Measurements from ENCODE around the gene ALG11. TPM values are rescaled to one million over a fixed set of nuclear protein-coding genes. Genes with fewer than 3 reads are reported as not detected.
"Not testable (repeated sequence)": the region's sequence is repeated elsewhere in the genome, so short reads cannot be mapped to it uniquely, and the experiment has no call there.

ALG11 gene
- polyA plus RNA-seq, 4 donors = 23.3 to 34.1 (median 31.2) TPM

DNA sequence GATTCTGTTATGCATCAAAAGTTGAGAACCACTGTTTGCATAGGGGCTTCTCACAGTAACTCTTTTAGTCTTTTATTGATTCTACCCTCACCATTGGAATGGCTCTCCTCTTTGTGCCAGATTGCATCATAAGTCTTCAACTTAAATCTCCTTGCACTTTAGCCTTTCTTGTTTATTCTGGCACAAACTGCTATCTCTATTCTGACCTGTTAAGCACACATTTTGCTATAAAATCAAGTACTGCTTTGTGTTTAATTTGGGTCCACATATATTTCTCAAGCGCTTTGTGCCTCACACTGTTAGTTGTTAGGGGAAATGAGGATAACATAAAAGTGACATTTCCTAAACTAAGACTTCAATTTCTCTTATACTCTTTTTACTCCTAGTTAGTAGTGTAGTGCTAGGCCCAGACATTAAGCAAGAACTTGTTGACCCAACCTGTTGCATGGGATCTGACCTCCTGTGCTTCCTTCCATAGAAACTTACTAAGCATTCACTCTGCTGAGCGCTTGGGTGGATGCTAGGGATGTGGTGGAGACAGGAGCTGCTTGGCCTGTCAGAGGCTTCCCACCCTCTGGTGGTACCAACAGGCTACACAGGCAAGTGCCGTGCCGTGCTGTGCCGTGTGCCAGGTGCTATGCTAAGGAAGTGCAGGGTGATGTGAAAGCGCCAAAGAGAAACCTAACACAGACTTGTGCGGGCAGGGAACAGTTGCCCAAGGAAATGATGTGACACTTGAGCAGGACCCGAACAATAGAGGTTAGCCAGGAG is 13.5 kb downstream of the ALG11 start:
- no peak for DNase-seq (ENCODE audit: low read depth in 4 of 4, low spot score in 2 of 4)

GRCh38 chr13:52026246-52026626 is 14.0 kb downstream of the ALG11 start:
- DNase-seq (ENCODE audit: low read depth in 4 of 4, low spot score in 2 of 4) = no peak

DNA sequence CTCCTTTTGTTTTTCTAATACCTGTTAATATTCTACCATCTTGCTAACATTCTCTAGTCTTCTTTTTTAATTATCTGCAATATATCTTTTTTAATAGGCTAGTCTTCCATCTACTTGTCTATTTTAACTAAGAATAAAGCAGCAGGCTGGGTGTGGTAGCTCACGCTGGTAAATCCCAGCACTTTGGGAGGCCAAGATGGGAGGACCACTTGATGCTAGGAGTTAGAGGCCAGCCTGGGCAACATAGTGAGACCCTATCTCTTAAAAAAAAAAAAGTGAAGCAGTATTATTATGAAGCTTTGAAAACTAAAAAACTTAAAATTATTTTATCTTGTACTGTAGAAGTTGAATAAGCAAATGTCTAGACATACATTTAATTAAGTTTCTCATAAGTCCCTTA is 15.6 kb downstream of the ALG11 start:
- no peak for DNase-seq (ENCODE audit: low read depth in 4 of 4, low spot score in 2 of 4)

- no peak for DNase-seq (ENCODE audit: low read depth in 4 of 4, low spot score in 2 of 4)
Measured at GRCh38 chr13:52029569-52029968, 17.4 kb downstream of the ALG11 start.

DNA sequence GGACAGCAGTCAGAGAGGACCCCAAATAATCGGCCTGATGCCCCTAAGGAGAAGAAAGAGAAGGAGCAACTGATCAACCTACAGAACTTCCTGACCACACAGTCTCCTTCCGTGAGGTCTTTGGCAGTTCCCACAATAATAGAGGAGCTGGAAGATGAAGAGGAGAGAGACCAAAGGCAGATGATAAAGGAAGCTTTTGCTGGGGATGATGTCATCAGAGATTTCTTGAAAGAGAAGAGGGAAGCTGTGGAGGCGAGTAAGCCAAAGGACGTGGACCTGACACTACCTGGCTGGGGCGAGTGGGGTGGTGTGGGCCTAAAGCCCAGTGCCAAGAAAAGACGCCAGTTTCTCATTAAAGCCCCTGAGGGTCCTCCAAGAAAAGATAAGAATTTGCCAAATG is 18.2 kb downstream of the ALG11 start:
- DNase-seq (ENCODE audit: low read depth in 4 of 4, low spot score in 2 of 4) = not testable (repeated sequence)

DNA sequence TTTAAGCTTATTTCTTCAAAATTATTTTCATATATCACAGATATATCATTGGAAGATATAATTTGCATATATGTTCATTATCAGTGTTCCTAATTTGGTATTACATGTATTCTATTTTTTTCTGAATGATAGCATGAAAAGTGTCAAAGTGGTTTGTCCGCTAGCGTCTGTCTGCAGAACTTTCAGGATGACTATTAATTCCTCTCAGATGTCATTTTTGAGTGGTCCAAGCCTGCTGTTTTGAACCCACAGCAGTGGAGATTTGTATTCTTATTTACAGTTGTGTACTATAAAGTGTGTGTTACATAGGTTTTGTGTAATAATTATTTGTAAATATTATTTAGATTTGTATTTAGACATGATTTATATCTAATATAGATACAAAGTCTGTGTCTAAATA is 20.8 kb downstream of the ALG11 start:
- no peak for DNase-seq (ENCODE audit: low read depth in 4 of 4, low spot score in 2 of 4)

GRCh38 chr13:52034616-52035226 is 22.5 kb downstream of the ALG11 start:
- DNase-seq (ENCODE audit: low read depth in 4 of 4, low spot score in 2 of 4) = no peak

DNA sequence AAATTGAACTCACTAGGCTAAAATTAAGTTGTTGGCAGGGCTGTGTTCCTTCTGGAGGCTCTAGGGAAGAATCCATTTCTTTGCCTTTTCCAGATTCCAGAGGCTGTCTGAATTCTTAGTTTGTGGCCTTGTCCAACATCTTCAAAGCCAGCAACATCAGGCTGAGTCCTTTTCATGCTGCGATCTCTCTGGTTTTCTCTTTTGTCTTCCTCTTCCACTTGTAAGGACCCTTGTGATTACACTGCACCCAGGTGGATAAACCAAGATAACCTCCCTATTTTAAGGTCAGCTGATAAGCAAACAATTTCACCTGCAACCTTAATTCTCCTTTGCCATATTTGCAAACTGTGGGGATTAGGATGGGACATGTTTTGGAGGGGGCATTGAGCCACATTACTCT is 23.8 kb downstream of the ALG11 start:
- no peak for DNase-seq (ENCODE audit: low read depth in 4 of 4, low spot score in 2 of 4)

DNA sequence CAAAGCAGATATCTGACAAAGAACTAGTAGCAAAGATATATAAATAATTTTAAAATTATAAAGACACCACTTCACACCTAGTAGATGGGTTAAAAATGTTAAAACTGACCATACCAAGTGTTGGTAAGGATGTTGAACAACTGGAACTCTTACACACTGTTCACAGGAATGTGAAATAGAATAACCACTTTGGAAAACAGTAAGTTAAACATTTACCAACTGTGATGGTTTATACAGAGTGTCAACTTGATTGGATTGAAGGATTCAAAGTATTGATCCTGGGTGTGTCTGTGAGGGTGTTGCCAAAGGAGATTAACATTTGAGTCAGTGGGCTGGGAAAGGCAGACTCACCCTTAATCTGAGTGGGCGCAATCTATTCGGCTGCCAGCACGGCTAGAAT is 31.5 kb downstream of the ALG11 start:
- no peak for DNase-seq (ENCODE audit: low read depth in 4 of 4, low spot score in 2 of 4)

- DNase-seq (ENCODE audit: low read depth in 4 of 4, low spot score in 2 of 4) = no peak
Measured at GRCh38 chr13:52047463-52047862, 35.3 kb downstream of the ALG11 start.

GRCh38 chr13:52048516-52048915 is 36.3 kb downstream of the ALG11 start:
- DNase-seq (ENCODE audit: low read depth in 4 of 4, low spot score in 2 of 4) = no peak

- DNase-seq (ENCODE audit: low read depth in 4 of 4, low spot score in 2 of 4) = no peak
Measured at GRCh38 chr13:52051400-52051799, 39.2 kb downstream of the ALG11 start.

DNA sequence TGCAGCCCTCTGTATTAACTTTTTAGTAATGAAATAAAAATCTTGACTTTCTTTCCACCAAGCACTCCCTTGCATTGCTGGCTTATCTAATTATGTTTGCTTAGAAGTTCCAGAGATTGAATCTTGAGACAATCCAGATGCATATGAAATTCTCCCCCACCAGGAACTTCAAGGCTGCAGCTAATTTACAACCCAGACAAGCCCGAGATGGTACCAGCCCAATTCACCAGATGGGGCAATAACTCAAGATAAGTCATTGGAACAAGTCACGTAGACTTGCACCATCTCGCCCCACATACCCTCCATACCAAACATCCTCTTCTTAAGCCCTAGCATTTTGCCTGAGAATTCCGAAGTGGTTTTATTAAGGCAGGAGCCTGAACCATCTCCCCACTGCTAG is 41.3 kb downstream of the ALG11 start:
- no peak for DNase-seq (ENCODE audit: low read depth in 4 of 4, low spot score in 2 of 4)

DNA sequence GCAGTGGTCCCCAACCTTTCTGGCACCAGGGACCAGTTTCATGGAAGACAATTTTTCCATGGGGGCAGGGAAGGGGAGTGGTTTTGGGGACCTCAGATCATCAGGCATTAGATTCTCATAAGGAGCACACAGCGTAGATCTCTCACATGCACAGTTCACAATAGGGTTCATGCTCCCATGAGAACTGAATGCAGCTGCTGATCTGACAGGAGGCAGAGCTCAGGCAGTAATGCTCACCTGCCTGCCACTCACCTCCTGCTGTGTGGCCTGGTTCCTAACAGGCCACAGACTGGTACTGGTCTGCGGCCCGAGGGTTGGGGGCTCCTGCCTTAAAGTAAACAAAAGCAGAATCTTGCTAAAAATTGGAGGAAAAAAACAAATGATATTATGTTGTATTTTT is 48.9 kb downstream of the ALG11 start:
- DNase-seq (ENCODE audit: low read depth in 4 of 4, low spot score in 2 of 4) = not testable (repeated sequence)

GRCh38 chr13:52061587-52061986 is 49.4 kb downstream of the ALG11 start:
- DNase-seq (ENCODE audit: low read depth in 4 of 4, low spot score in 2 of 4) = no peak

- DNase-seq (ENCODE audit: low read depth in 4 of 4, low spot score in 2 of 4) = no peak
Measured at GRCh38 chr13:52067237-52067636, 55.0 kb downstream of the ALG11 start.

DNA sequence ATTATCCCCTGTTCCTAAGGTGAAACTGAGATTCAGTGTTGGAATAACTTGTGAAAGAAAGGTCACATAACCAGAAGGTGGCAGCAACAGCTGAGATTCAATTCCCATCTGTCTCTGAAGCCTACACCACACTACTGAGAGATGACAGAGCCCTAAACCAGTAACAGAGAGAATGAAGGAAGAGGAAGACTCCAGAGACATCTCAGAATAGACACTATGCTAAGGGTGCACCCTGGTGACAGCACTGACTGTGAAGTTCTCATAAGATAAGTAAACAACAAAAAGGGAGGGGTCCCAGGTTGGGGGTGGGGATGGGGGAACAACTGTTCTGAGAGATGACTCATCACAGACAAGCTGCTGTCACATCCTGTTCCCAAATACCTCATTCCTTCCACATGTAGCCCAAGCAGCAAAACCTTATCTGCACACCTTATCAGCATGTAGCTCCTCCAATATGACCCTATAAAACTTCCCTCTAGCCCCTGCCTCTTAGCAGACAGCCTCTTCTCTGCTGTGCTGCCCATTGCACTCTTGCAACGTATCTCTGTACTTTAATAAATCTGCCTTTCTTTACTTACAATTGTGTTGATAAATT is 58.8 kb downstream of the ALG11 start:
- DNase-seq (ENCODE audit: low read depth in 4 of 4, low spot score in 2 of 4) = no peak

Other genes with a start within 250 kb of the ALG11 start
- 10 to 100 TPM; 20.3 to 21.9 (median 21.0) TPM for gene DHRS12, start 208.2 kb upstream of the ALG11 start, polyA plus RNA-seq (ENCODE audit: insufficient read length in 4 of 4)
- gene TMEM272, start 167.2 kb upstream of the ALG11 start, polyA plus RNA-seq (ENCODE audit: insufficient read length in 4 of 4) = under 1 TPM in 3 of 4 donors, not detected in 1; 0.20 to 0.66 (median 0.63) TPM
- gene CCDC70, start 150.4 kb upstream of the ALG11 start, polyA plus RNA-seq (ENCODE audit: insufficient read length in 4 of 4) = not detected
- gene ATP7B, start 948 bp upstream of the ALG11 start, polyA plus RNA-seq (ENCODE audit: insufficient read length in 4 of 4) = 10 to 100 TPM; 15.5 to 22.6 (median 18.8) TPM
- 10 to 100 TPM; 30.6 to 37.3 (median 33.2) TPM for gene UTP14C, start 12.3 kb downstream of the ALG11 start, polyA plus RNA-seq (ENCODE audit: insufficient read length in 4 of 4)
- gene NEK5, start 116.7 kb downstream of the ALG11 start, polyA plus RNA-seq (ENCODE audit: insufficient read length in 4 of 4) = 1 to 10 TPM; 2.4 to 6.7 (median 4.1) TPM
- gene NEK3, start 147.2 kb downstream of the ALG11 start, polyA plus RNA-seq (ENCODE audit: insufficient read length in 4 of 4) = 10 to 100 TPM; 21.1 to 47.7 (median 29.1) TPM

All from left renal cortex interstitium (tissue), 4 donors.